C4-2B (cell line): Measurements from ENCODE around the gene B9D1.
A peak's percentile ranks its signal among the peaks of the same experiment; 100 is the strongest.

ENCODE experiments used
- H3K27ac ChIP-seq: fragments of 450-650 bp; 2 replicates; pipeline ENCODE4 v1.5.1; 2017
- CTCF ChIP-seq: fragments of 450-650 bp; conservative IDR thresholded peaks from 2 replicates; pipeline ENCODE4 v1.5.1; 2017; ENCODE audit warnings: mild to moderate bottlenecking
- ZFX ChIP-seq: fragments of 450-650 bp; IDR thresholded peaks from 2 replicates; pipeline ENCODE4 v1.6.1; 2017

Gene B9D1

GRCh38 chr17:19366637-19366972 is 4.1 kb upstream of the B9D1 start:
- TF ChIP-seq ZFX (no peak), CTCF (no peak)
- H3K27ac ChIP-seq: no peak overlapping the region

GRCh38 chr17:19365833-19366636 is 3.5 kb upstream of the B9D1 start:
- TF ChIP-seq CTCF (no peak), ZFX (no peak)
- no peak overlapping the region for H3K27ac ChIP-seq

DNA sequence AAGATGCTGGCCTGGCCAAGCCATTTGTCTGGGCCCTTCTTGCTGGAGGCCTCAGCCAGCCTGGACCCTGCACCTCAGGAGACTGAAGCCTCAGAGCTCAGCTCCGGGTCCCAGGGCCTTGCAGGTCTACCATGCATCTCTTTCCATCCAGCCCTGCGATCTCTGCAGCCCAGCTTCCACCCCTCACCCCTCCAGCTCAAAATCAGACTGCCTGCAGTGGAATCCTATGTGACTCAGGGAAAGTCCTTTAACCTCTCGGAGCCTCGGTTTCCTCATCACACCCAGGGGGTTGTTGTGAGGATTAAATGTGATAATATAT is 2.9 kb upstream of the B9D1 start:
- no peak overlapping the region for H3K27ac ChIP-seq
- TF ChIP-seq CTCF: no peak
- TF ChIP-seq ZFX: no peak

GRCh38 chr17:19364699-19365498 is 2.4 kb upstream of the B9D1 start:
- TF ChIP-seq CTCF (no peak), ZFX (no peak)
- no peak overlapping the region for H3K27ac ChIP-seq

DNA sequence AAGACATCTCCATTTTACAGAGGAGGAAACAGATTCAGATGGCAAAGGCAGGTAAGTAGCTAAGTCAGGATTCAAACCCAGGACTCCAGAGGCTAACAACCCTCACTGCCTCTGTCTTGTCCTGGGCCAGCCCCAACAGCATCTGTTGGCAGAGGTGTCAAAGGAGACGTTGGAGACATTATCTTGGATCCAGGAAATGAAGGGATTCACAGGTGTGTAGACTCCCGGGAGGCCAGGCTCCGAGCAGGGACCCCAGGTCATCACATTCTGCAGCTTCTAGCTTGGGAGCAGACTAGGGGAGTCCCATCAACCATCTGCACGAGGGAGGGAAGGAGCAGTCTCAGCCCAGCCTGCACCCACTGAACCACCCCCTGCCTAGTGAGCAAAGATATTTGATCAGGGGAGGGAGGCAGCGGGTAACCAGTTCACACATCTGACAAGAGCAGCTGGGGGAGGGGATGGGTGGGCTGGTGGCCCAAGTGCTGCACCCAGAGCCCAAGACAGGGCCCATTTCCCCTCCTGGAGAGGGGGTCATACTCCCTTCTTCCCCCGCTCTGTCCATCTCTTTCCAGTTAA is 1.0 kb upstream of the B9D1 start:
- TF ChIP-seq ZFX: no peak
- TF ChIP-seq CTCF: no peak
- H3K27ac ChIP-seq: no peak overlapping the region; the same call in 1 of the 2 replicates

DNA sequence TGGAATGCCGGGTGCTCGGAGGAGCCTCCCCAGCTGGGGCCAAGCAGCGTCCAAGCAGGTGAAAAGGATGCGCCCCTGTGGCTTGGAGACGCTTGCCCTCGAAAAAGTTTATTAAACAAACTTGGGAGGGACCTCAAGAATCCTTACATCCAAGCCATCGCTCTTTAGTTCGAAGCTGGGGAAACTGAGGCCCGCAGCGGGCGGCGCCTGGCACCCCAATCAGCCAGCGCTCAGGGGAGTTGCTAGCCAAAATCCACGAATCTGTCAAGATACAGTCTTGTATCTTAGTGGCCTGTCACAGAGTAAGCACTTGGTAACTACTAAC is 553 bp upstream of the B9D1 start:
- peak overlapping the region; percentile 79 for H3K27ac ChIP-seq
- no peak for TF ChIP-seq ZFX
- TF ChIP-seq CTCF: peak; percentile 75; the same call in 1 of the 2 replicates

- H3K27ac ChIP-seq: peak overlapping the region; percentile 79
- no peak for TF ChIP-seq CTCF
- no peak for TF ChIP-seq ZFX
Observed at GRCh38 chr17:19361944-19362276, 613 bp downstream of the B9D1 start.
